Measurements from ENCODE around the gene KMT2D. TPM values are rescaled to one million over a fixed set of nuclear protein-coding genes. Genes with fewer than 3 reads are reported as not detected.

The KMT2D gene
- polyA plus RNA-seq, 1 of the 3 experiments (the other 2 are of a cell fraction), result 30.5 TPM

DNA sequence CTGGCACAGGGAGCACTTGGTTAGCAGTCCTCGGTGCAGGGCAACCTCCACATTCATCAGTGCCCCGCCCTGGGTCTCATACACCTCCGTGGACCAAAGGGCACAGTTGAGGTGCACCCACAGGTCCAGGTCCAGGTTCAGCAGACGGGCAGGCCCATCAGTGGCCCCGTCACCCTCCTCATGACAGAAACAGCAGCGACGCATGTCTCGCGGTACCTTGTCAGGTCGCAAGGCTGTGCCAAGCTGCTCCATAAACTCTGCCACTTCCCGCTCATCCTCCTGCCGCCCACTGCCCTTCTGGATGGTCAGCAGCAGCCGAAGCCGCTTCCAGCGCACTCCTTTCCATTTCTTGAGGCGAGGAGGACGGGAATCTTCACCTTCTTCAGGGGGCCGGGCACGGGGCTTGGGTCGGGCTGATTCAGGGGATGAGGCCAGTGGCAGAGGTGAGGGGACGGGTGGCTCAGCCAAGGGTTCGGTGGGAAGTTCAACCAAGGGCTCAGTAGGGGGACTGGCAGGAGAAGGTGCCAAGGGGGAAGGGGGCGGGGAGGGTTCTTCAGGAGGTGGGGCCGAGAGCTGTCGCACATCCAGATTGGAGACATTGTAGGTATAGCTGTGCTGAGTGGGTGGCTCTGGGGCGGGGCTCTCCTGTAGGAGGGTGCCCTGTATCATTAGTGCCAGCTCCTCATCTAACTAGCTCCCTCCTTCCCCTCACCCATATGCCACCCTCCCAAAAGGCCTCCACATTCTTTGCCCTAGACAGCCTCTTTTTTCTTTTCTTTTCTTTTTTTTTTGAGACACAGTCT lies 33.7 kb downstream of the KMT2D start (continued):
- TF ChIP-seq, protein P1, sequence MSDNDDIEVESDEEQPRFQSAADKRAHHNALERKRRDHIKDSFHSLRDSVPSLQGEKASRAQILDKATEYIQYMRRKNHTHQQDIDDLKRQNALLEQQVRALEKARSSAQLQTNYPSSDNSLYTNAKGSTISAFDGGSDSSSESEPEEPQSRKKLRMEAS (IDR thresholded peaks at IDR 0.05; ENCODE audit: low read depth), result no peak
- no peak for TF ChIP-seq CHD2 (IDR thresholded peaks at IDR 0.05; ENCODE audit: low read length, partially characterized antibody)
- no peak for TF ChIP-seq POLR2AphosphoS5 (IDR thresholded peaks at IDR 0.05; ENCODE audit: low read depth, low read length)
- TF ChIP-seq, protein P2, sequence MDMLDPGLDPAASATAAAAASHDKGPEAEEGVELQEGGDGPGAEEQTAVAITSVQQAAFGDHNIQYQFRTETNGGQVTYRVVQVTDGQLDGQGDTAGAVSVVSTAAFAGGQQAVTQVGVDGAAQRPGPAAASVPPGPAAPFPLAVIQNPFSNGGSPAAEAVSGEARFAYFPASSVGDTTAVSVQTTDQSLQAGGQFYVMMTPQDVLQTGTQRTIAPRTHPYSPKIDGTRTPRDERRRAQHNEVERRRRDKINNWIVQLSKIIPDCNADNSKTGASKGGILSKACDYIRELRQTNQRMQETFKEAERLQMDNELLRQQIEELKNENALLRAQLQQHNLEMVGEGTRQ (IDR thresholded peaks at IDR 0.05; ENCODE audit: borderline replicate concordance, low read depth, low read length), result no peak
- no peak for TF ChIP-seq NFIC (IDR thresholded peaks at IDR 0.05; ENCODE audit: borderline replicate concordance)

DNA sequence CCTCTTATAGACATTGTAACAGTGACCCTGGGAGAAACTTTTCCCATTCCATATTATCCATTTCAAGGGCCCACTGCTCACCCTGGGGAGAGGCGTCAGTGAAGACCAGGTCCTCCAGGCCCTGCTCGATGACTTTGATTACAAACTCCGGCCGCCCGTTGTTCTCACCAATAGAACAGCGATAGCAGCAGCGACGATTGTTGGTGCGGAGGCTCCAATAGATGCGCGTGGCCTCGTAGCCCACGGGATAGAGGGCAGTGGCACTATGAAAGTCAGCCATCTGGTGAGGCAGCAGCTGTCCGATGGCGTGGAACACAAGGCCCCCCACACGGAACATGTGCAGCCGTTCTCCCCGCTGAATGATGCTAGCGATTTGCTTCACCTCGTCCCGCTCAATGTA lies 34.5 kb downstream of the KMT2D start:
- Histone ChIP-seq H2AFZ (ENCODE audit: low read depth) (no peak overlapping the region), H3K9me3 (no peaks in the 10 kb centered on the region), H3K27me3 (ENCODE audit: insufficient read depth) (no peaks in the 10 kb centered on the region), H3K9me2 (no peaks in the 10 kb centered on the region), H3K36me3 (replicated peaks in 1 of 2; ENCODE audit: control insufficient read depth in 1 of 2, insufficient read depth in 2 of 2, low read length in 1 of 2) (peaks cover 48 to 89% of the 10 kb centered on the region in 2 experiments), H3K4me2 (no peak overlapping the region), H3K9ac (no peak overlapping the region), H3F3A (replicated peaks; ENCODE audit: insufficient read depth) (peaks cover 18% of the 10 kb centered on the region), H4K20me1 (ENCODE audit: insufficient read depth) (no peaks in the 10 kb centered on the region), H3K79me2 (ENCODE audit: insufficient read depth) (no peaks in the 10 kb centered on the region), H3K27ac (ENCODE audit: low read depth in 2 of 2, low read length in 1 of 2) (no peak overlapping the region), H3K4me1 (ENCODE audit: control insufficient read depth in 1 of 2, insufficient read depth in 2 of 2, low read depth in 1 of 2, low read length in 1 of 2) (no peaks in the 10 kb centered on the region), H3K4me3 (ENCODE audit: low read depth in 2 of 2, low read length in 1 of 2) (no peak overlapping the region)
- ChIA-PET POLR2A (no interaction called here), CTCF (interaction anchor here (0.6 to 1.1 kb wide), 2 partner anchors 17 to 38 kb away, joined by 3 read pairs; no protein-coding TSS in a partner anchor)
- DNase-seq, result no peak
- over 99% methylated on average over 13 of the region's 21 CpGs for WGBS (ENCODE audit: low lambda C conversion rate)
- TF ChIP-seq, protein P1 (IDR thresholded peaks at IDR 0.05; ENCODE audit: low read depth), result no peak
- TF ChIP-seq, protein P3, sequence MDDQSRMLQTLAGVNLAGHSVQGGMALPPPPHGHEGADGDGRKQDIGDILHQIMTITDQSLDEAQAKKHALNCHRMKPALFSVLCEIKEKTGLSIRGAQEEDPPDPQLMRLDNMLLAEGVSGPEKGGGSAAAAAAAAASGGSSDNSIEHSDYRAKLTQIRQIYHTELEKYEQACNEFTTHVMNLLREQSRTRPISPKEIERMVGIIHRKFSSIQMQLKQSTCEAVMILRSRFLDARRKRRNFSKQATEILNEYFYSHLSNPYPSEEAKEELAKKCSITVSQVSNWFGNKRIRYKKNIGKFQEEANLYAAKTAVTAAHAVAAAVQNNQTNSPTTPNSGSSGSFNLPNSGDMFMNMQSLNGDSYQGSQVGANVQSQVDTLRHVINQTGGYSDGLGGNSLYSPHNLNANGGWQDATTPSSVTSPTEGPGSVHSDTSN (IDR thresholded peaks at IDR 0.05), result no peak
- TF ChIP-seq RFX5 (IDR thresholded peaks at IDR 0.05; ENCODE audit: low read length) (no peak), GATA2 (CRISPR knock-in tag; IDR thresholded peaks at IDR 0.05) (no peak), FOSL2 (IDR thresholded peaks at IDR 0.05; ENCODE audit: borderline replicate concordance, low read depth) (no peak), RCOR1 (IDR thresholded peaks at IDR 0.05; ENCODE audit: low read length) (no peak), RAD21 (IDR thresholded peaks at IDR 0.05; ENCODE audit: low read length) (no peak), RXRA (IDR thresholded peaks at IDR 0.05; ENCODE audit: borderline replicate concordance, low read depth) (no peak), JUND (IDR thresholded peaks at IDR 0.05) (no peak), EP300 (IDR thresholded peaks at IDR 0.05; ENCODE audit: borderline replicate concordance in 1 of 2, low read depth in 1 of 2, low read length in 1 of 2) (no peak), NFIC (IDR thresholded peaks at IDR 0.05; ENCODE audit: borderline replicate concordance) (no peak)
- TF ChIP-seq, protein P4, sequence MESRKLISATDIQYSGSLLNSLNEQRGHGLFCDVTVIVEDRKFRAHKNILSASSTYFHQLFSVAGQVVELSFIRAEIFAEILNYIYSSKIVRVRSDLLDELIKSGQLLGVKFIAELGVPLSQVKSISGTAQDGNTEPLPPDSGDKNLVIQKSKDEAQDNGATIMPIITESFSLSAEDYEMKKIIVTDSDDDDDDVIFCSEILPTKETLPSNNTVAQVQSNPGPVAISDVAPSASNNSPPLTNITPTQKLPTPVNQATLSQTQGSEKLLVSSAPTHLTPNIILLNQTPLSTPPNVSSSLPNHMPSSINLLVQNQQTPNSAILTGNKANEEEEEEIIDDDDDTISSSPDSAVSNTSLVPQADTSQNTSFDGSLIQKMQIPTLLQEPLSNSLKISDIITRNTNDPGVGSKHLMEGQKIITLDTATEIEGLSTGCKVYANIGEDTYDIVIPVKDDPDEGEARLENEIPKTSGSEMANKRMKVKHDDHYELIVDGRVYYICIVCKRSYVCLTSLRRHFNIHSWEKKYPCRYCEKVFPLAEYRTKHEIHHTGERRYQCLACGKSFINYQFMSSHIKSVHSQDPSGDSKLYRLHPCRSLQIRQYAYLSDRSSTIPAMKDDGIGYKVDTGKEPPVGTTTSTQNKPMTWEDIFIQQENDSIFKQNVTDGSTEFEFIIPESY (IDR thresholded peaks at IDR 0.05; ENCODE audit: borderline replicate concordance, low read depth), result no peak
- TF ChIP-seq, protein P5, sequence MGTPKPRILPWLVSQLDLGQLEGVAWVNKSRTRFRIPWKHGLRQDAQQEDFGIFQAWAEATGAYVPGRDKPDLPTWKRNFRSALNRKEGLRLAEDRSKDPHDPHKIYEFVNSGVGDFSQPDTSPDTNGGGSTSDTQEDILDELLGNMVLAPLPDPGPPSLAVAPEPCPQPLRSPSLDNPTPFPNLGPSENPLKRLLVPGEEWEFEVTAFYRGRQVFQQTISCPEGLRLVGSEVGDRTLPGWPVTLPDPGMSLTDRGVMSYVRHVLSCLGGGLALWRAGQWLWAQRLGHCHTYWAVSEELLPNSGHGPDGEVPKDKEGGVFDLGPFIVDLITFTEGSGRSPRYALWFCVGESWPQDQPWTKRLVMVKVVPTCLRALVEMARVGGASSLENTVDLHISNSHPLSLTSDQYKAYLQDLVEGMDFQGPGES (IDR thresholded peaks at IDR 0.05; ENCODE audit: low read depth, low read length), result no peak
- TF ChIP-seq, protein P6, sequence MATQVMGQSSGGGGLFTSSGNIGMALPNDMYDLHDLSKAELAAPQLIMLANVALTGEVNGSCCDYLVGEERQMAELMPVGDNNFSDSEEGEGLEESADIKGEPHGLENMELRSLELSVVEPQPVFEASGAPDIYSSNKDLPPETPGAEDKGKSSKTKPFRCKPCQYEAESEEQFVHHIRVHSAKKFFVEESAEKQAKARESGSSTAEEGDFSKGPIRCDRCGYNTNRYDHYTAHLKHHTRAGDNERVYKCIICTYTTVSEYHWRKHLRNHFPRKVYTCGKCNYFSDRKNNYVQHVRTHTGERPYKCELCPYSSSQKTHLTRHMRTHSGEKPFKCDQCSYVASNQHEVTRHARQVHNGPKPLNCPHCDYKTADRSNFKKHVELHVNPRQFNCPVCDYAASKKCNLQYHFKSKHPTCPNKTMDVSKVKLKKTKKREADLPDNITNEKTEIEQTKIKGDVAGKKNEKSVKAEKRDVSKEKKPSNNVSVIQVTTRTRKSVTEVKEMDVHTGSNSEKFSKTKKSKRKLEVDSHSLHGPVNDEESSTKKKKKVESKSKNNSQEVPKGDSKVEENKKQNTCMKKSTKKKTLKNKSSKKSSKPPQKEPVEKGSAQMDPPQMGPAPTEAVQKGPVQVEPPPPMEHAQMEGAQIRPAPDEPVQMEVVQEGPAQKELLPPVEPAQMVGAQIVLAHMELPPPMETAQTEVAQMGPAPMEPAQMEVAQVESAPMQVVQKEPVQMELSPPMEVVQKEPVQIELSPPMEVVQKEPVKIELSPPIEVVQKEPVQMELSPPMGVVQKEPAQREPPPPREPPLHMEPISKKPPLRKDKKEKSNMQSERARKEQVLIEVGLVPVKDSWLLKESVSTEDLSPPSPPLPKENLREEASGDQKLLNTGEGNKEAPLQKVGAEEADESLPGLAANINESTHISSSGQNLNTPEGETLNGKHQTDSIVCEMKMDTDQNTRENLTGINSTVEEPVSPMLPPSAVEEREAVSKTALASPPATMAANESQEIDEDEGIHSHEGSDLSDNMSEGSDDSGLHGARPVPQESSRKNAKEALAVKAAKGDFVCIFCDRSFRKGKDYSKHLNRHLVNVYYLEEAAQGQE (IDR thresholded peaks at IDR 0.05; ENCODE audit: low read depth, low read length), result no peak

Data from SK-N-SH (cell line).